SK-N-SH (cell line): Measurements from ENCODE around the gene FALEC. TPM values are rescaled to one million over a fixed set of nuclear protein-coding genes. Genes with fewer than 3 reads are reported as not detected.

Experiments used
- CTCF ChIA-PET: fragments of 300-600, 350-600 bp; formaldehyde crosslinking; extraction: SDS; loops from one replicate; lab custom pipeline; 2021; lab: Yijun Ruan, JAX
- POLR2A ChIA-PET: fragments of 350-600 bp; sonication (Branson Sonifier 250); formaldehyde crosslinking; extraction: SDS; loops from one replicate; lab custom pipeline; 2020; ENCODE audit warnings: antibody characterized with exemption, inconsistent platforms; lab: Yijun Ruan, JAX
- DNase-seq: peaks from one replicate; pipeline ENCODE4 v3.0.0; 2012
- H2AFZ ChIP-seq: fragments of 200-600 bp; sonication (generic); 2 replicates; pipeline ENCODE4 v1.8.1; 2016; ENCODE audit warnings: antibody characterized with exemption, mild to moderate bottlenecking, low read depth
- H3F3A ChIP-seq: fragments of 200-600 bp; sonication (generic); replicated peaks from 2 replicates; pipeline ENCODE3; 2016; ENCODE audit warnings: antibody characterized with exemption, mild to moderate bottlenecking; ENCODE audit not compliant: insufficient read depth
- H3K27ac ChIP-seq, 2 experiments: fragments of 200-500 bp in 1 of 2; fragments of 200-600 bp in 1 of 2; sonication (Bioruptor generic) in 1 of 2; sonication (generic), shearing (Covaris generic) in 1 of 2; 2 replicates each; pipeline versions ENCODE4 v1.5.1 to v1.6.1; 2014 to 2016; ENCODE audit warnings: low read depth in 2 of 2, inconsistent platforms in 1 of 2, low read length in 1 of 2, mild to moderate bottlenecking in 1 of 2, mixed read lengths in 1 of 2
- H3K27me3 ChIP-seq: fragments of 200-600 bp; sonication (generic), shearing (Covaris generic); 2 replicates; pipeline ENCODE4 v1.6.1; 2016; ENCODE audit warnings: mixed run types; ENCODE audit not compliant: insufficient read depth
- H3K36me3 ChIP-seq, 2 experiments: fragments of 200-500 bp in 1 of 2; fragments of 200-600 bp in 1 of 2; sonication (Bioruptor generic) in 1 of 2; sonication (generic) in 1 of 2; replicated peaks in 1 of 2; 2 replicates each; pipeline versions ENCODE3 to v1.5.1; 2014 to 2016; ENCODE audit warnings: low read length in 1 of 2, mild to moderate bottlenecking in 1 of 2; ENCODE audit not compliant: insufficient read depth in 2 of 2, control insufficient read depth in 1 of 2
- H3K4me1 ChIP-seq, 2 experiments: fragments of 200-500 bp in 1 of 2; fragments of 200-600 bp in 1 of 2; sonication (Bioruptor generic) in 1 of 2; sonication (generic), shearing (Covaris generic) in 1 of 2; 2 replicates each; pipeline versions ENCODE4 v1.5.1 to v1.6.1; 2014 to 2016; ENCODE audit warnings: low read depth in 1 of 2, low read length in 1 of 2, mixed run types in 1 of 2; ENCODE audit not compliant: insufficient read depth in 2 of 2, control insufficient read depth in 1 of 2
- H3K4me2 ChIP-seq: fragments of 200-600 bp; sonication (generic), shearing (Covaris generic); 2 replicates; pipeline ENCODE4 v1.6.1; 2017; ENCODE audit warnings: mixed run types
- H3K4me3 ChIP-seq, 2 experiments: fragments of 200-500 bp in 1 of 2; fragments of 200-600 bp in 1 of 2; sonication (Bioruptor generic) in 1 of 2; sonication (generic), shearing (Covaris generic) in 1 of 2; 2 replicates each; pipeline versions ENCODE4 v1.5.1 to v1.8.1; 2014 to 2016; ENCODE audit warnings: low read depth in 2 of 2, inconsistent platforms in 1 of 2, low read length in 1 of 2, mild to moderate bottlenecking in 1 of 2, mixed read lengths in 1 of 2, moderate library complexity in 1 of 2
- H3K79me2 ChIP-seq: fragments of 200-600 bp; sonication (generic); 2 replicates; pipeline ENCODE4 v1.8.1; 2017; ENCODE audit warnings: mild to moderate bottlenecking; ENCODE audit not compliant: insufficient read depth
- H3K9ac ChIP-seq: fragments of 200-600 bp; sonication (generic); 2 replicates; pipeline ENCODE4 v1.6.1; 2017; ENCODE audit warnings: mixed run types
- H3K9me2 ChIP-seq: fragments of 200-600 bp; sonication (generic); 2 replicates; pipeline ENCODE4 v1.6.1; 2017; ENCODE audit warnings: mixed run types
- H3K9me3 ChIP-seq: fragments of 200-600 bp; sonication (generic); 2 replicates; pipeline ENCODE4 v1.6.1; 2017; ENCODE audit warnings: mixed run types, mild to moderate bottlenecking, moderate library complexity
- H4K20me1 ChIP-seq: fragments of 200-600 bp; sonication (generic); 2 replicates; pipeline ENCODE4 v1.6.1; 2017; ENCODE audit warnings: mild to moderate bottlenecking, mixed run types; ENCODE audit not compliant: insufficient read depth
- CHD2 ChIP-seq: fragments of 150-350 bp; IDR thresholded peaks from 2 replicates; pipeline ENCODE4 v1.6.1; 2018; ENCODE audit warnings: low read length; ENCODE audit not compliant: partially characterized antibody
- ELF1 ChIP-seq: IDR thresholded peaks from 2 replicates; pipeline ENCODE4 v1.4.0; 2012
- EP300 ChIP-seq, 2 experiments: IDR thresholded peaks; 2 replicates each; pipeline versions ENCODE4 v1.4.0 to v1.6.1; 2012; ENCODE audit warnings: borderline replicate concordance in 1 of 2, low read depth in 1 of 2, low read length in 1 of 2
- EZH2phosphoT487 ChIP-seq: fragments of 200-600 bp; sonication (generic); IDR thresholded peaks from 2 replicates; pipeline ENCODE4 v1.6.1; 2017; ENCODE audit warnings: low read depth, mixed run types, mild to moderate bottlenecking, antibody characterized with exemption, moderate library complexity, borderline replicate concordance
- FOSL2 ChIP-seq: IDR thresholded peaks from 2 replicates; pipeline ENCODE4 v1.4.0; 2012; ENCODE audit warnings: low read depth, mild to moderate bottlenecking, moderate library complexity, borderline replicate concordance
- FOXJ3 ChIP-seq: sonication (generic); formaldehyde crosslinking; IDR thresholded peaks from 2 replicates; pipeline ENCODE4 v1.5.1; 2020; ENCODE audit warnings: mild to moderate bottlenecking, missing genetic modification reagents
- GATA2 ChIP-seq: sonication (generic); formaldehyde crosslinking; IDR thresholded peaks from 2 replicates; pipeline ENCODE4 v1.5.0; 2020; ENCODE audit warnings: mild to moderate bottlenecking, missing genetic modification reagents
- MAX ChIP-seq: IDR thresholded peaks from 2 replicates; pipeline ENCODE4 v1.4.0; 2012; ENCODE audit warnings: low read depth
- MEF2A ChIP-seq: IDR thresholded peaks from 2 replicates; pipeline ENCODE4 v1.4.0; 2012; ENCODE audit warnings: low read depth, borderline replicate concordance
- MXI1 ChIP-seq: IDR thresholded peaks from 2 replicates; pipeline ENCODE4 v1.6.1; 2012; ENCODE audit warnings: mild to moderate bottlenecking, low read depth, low read length, improper control_type of control experiment
- NFIC ChIP-seq: IDR thresholded peaks from 2 replicates; pipeline ENCODE4 v1.4.0; 2012; ENCODE audit warnings: borderline replicate concordance
- NRF1 ChIP-seq: IDR thresholded peaks from 2 replicates; pipeline ENCODE4 v1.6.1; 2012; ENCODE audit warnings: low read depth, mild to moderate bottlenecking, low read length
- POLR2AphosphoS5 ChIP-seq: IDR thresholded peaks from 2 replicates; pipeline ENCODE4 v1.6.1; 2012; ENCODE audit warnings: low read depth, low read length
- RFX5 ChIP-seq: IDR thresholded peaks from 2 replicates; pipeline ENCODE4 v1.6.1; 2012; ENCODE audit warnings: mild to moderate bottlenecking, improper control_type of control experiment, low read length
- SIN3A ChIP-seq: IDR thresholded peaks from 2 replicates; pipeline ENCODE4 v1.6.1; 2012; ENCODE audit warnings: low read depth, mild to moderate bottlenecking, low read length, moderate library complexity, borderline replicate concordance
- SMC3 ChIP-seq: IDR thresholded peaks from 2 replicates; pipeline ENCODE4 v1.6.1; 2012; ENCODE audit warnings: low read depth, low read length, improper control_type of control experiment
- TEAD4 ChIP-seq: IDR thresholded peaks from 2 replicates; pipeline ENCODE4 v1.4.0; 2012; ENCODE audit warnings: mild to moderate bottlenecking, borderline replicate concordance; ENCODE audit not compliant: insufficient read depth
- USF1 ChIP-seq: IDR thresholded peaks from 2 replicates; pipeline ENCODE4 v1.4.0; 2012; ENCODE audit warnings: low read depth, borderline replicate concordance
- ZBTB33 ChIP-seq: IDR thresholded peaks from 2 replicates; pipeline ENCODE4 v1.4.0; 2012; ENCODE audit warnings: low read depth, borderline replicate concordance
- WGBS: methylation state at CpG from one replicate; pipeline ENCODE4 v1.1.6; 2017; ENCODE audit warnings: low lambda C conversion rate; 5-methylcytosine and 5-hydroxymethylcytosine counted together
- polyA plus RNA-seq, 3 experiments: library from polyadenylated mRNA; depleted of rRNA; stranded (reverse); fragments of >200 nt; gene quantifications; 2 replicates each; pipeline ENCODE4 v1.2.3, GENCODE V29; 2012

The FALEC gene
- polyA plus RNA-seq, 1 of the 3 experiments (the other 2 are of a cell fraction): 0.72 TPM

- Histone ChIP-seq H4K20me1 (no peaks in the 10 kb centered on the region), H3K4me1 (peaks cover 0 to 4% of the 10 kb centered on the region in 2 experiments; a peak in 1 of 4 replicates), H2AFZ (no peak overlapping the region), H3K9me2 (no peaks in the 10 kb centered on the region), H3K27ac (no peak overlapping the region), H3K27me3 (no peaks in the 10 kb centered on the region), H3K4me2 (no peak overlapping the region), H3K9me3 (no peaks in the 10 kb centered on the region), H3K4me3 (no peak overlapping the region), H3F3A (no peaks in the 10 kb centered on the region), H3K9ac (no peak overlapping the region), H3K36me3 (no peaks in the 10 kb centered on the region), H3K79me2 (no peaks in the 10 kb centered on the region)
- DNase-seq: peak; percentile 8
- no peak for TF ChIP-seq POLR2AphosphoS5
- TF ChIP-seq MAX: no peak
- no peak for TF ChIP-seq MEF2A
- no peak for TF ChIP-seq SMC3
- TF ChIP-seq FOXJ3 (CRISPR knock-in tag): no peak
- no peak for TF ChIP-seq CHD2
- TF ChIP-seq GATA2 (CRISPR knock-in tag): no peak
- TF ChIP-seq FOSL2: no peak
- no peak for TF ChIP-seq USF1
- TF ChIP-seq TEAD4: no peak
- TF ChIP-seq ELF1: no peak
- no peak for TF ChIP-seq SIN3A
- TF ChIP-seq NRF1: no peak
- TF ChIP-seq NFIC: no peak
- TF ChIP-seq EZH2phosphoT487: no peak
- no peak for TF ChIP-seq RFX5
- TF ChIP-seq MXI1: no peak
- TF ChIP-seq ZBTB33: no peak
- TF ChIP-seq EP300 (IDR thresholded peaks at IDR 0.05; ENCODE audit: borderline replicate concordance in 1 of 2, low read depth in 1 of 2, low read length in 1 of 2): no peak
- CTCF ChIA-PET: interaction anchor here (0.9 to 10.0 kb wide), 3 partner anchors 13 to 75 kb away, joined by 3 to 69 read pairs (median 4); no protein-coding TSS in a partner anchor
- POLR2A ChIA-PET: no interaction called here
- 95% methylated on average over 6 of the region's 6 CpGs for WGBS
These were observed 30.0 kb downstream of the FALEC start for GRCh38 chr1:150545486-150546032.
